K562 (cell line): ENCODE results near the gene SHBG.

Source experiments
- GTF2F1 ChIP-seq: IDR thresholded peaks from 2 replicates; pipeline ENCODE4 v1.6.1; 2011; ENCODE audit warnings: low read depth, low read length, improper control_type of control experiment
- HNRNPLL ChIP-seq: fragments of 200-400 bp; formaldehyde crosslinking; IDR thresholded peaks from 2 replicates; pipeline ENCODE4 v1.6.1; 2017; ENCODE audit warnings: low read length, low read depth, mild to moderate bottlenecking; ENCODE audit not compliant: poor library complexity, severe bottlenecking
- POLR2A ChIP-seq: fragments of 450-650 bp; conservative IDR thresholded peaks from 2 replicates; pipeline ENCODE4 v1.6.1; 2016
- POLR2AphosphoS5 ChIP-seq: IDR thresholded peaks from 2 replicates; pipeline ENCODE4 v1.6.1; 2011; ENCODE audit warnings: mild to moderate bottlenecking, low read depth, low read length, moderate library complexity; ENCODE audit not compliant: control insufficient read depth, insufficient read depth
- RBM39 ChIP-seq: fragments of 200-400 bp; formaldehyde crosslinking; optimal IDR thresholded peaks from 2 replicates; pipeline ENCODE3; 2018; ENCODE audit warnings: low read depth, low read length
- RUNX1 ChIP-seq: sonication (generic); IDR thresholded peaks from 2 replicates; pipeline ENCODE4 v1.6.1; 2016; ENCODE audit warnings: antibody characterized with exemption, low read depth
- SMARCA4 ChIP-seq: fragments of 450-650 bp; IDR thresholded peaks from 2 replicates; pipeline ENCODE4 v1.6.1; 2016
- TAF1 ChIP-seq: IDR thresholded peaks from 2 replicates; pipeline ENCODE4 v1.6.1; 2011; ENCODE audit warnings: mild to moderate bottlenecking, low read length, moderate library complexity; ENCODE audit not compliant: insufficient read depth, control insufficient read depth, severe bottlenecking; ENCODE audit errors: extremely low read depth
- ZBED1 ChIP-seq: IDR thresholded peaks from 2 replicates; pipeline ENCODE4 v1.6.1; 2014
- TF ChIP-seq, protein P1 (sequence below), 3 experiments: IDR thresholded peaks in 2 of 3; conservative IDR thresholded peaks in 1 of 3; 2 replicates each; pipeline ENCODE4 v1.5.1; 2011 to 2012; ENCODE audit warnings: low read length in 3 of 3, mild to moderate bottlenecking in 3 of 3, control low read depth in 2 of 3, improper control_type of control experiment in 1 of 3, inconsistent platforms in 1 of 3, low read depth in 1 of 3, mixed read lengths in 1 of 3, moderate library complexity in 1 of 3; ENCODE audit not compliant: insufficient read depth in 2 of 3

- TF ChIP-seq RUNX1 (no peak), ZBED1 (no peak), POLR2A (no peak), SMARCA4 (no peak), TAF1 (no peak), GTF2F1 (no peak), POLR2AphosphoS5 (no peak), HNRNPLL (no peak), RBM39 (no peak)
- TF ChIP-seq, protein P1, sequence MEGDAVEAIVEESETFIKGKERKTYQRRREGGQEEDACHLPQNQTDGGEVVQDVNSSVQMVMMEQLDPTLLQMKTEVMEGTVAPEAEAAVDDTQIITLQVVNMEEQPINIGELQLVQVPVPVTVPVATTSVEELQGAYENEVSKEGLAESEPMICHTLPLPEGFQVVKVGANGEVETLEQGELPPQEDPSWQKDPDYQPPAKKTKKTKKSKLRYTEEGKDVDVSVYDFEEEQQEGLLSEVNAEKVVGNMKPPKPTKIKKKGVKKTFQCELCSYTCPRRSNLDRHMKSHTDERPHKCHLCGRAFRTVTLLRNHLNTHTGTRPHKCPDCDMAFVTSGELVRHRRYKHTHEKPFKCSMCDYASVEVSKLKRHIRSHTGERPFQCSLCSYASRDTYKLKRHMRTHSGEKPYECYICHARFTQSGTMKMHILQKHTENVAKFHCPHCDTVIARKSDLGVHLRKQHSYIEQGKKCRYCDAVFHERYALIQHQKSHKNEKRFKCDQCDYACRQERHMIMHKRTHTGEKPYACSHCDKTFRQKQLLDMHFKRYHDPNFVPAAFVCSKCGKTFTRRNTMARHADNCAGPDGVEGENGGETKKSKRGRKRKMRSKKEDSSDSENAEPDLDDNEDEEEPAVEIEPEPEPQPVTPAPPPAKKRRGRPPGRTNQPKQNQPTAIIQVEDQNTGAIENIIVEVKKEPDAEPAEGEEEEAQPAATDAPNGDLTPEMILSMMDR (IDR thresholded peaks at IDR 0.05 in 2 of 3, conservative IDR thresholded peaks at IDR 0.05 in 1 of 3; ENCODE audit: insufficient read depth in 2 of 3, low read depth in 1 of 3, low read length in 3 of 3): no peak
Measured at GRCh38 chr17:7646457-7646856, 16.5 kb downstream of the SHBG start.
